Gastroesophageal sphincter (tissue), 3 donors: ENCODE results near the gene PLXNB1.

ENCODE experiments used
- POLR2A ChIP-seq, 2 donors: fragments of 450-650 bp; IDR thresholded peaks; one replicate each; pipeline ENCODE4 v1.6.1; 2017; ENCODE audit warnings: antibody characterized with exemption in 2 of 2, mild to moderate bottlenecking in 2 of 2, moderate library complexity in 1 of 2
- TF ChIP-seq, protein P1 (sequence below), 4 experiments: fragments of 200-600 bp in 2 of 4; fragments of 450-650 bp in 2 of 4; sonication (generic) in 1 of 4; IDR thresholded peaks; one replicate each; pipeline ENCODE4 v1.5.1; 2017 to 2019; ENCODE audit warnings: antibody characterized with exemption in 4 of 4, mild to moderate bottlenecking in 2 of 4, moderate library complexity in 2 of 4

GRCh38 chr3:48412375-48413001, 17.4 kb downstream of the PLXNB1 start:
- no peak for TF ChIP-seq POLR2A (IDR thresholded peaks at IDR 0.05)
- TF ChIP-seq, protein P1, sequence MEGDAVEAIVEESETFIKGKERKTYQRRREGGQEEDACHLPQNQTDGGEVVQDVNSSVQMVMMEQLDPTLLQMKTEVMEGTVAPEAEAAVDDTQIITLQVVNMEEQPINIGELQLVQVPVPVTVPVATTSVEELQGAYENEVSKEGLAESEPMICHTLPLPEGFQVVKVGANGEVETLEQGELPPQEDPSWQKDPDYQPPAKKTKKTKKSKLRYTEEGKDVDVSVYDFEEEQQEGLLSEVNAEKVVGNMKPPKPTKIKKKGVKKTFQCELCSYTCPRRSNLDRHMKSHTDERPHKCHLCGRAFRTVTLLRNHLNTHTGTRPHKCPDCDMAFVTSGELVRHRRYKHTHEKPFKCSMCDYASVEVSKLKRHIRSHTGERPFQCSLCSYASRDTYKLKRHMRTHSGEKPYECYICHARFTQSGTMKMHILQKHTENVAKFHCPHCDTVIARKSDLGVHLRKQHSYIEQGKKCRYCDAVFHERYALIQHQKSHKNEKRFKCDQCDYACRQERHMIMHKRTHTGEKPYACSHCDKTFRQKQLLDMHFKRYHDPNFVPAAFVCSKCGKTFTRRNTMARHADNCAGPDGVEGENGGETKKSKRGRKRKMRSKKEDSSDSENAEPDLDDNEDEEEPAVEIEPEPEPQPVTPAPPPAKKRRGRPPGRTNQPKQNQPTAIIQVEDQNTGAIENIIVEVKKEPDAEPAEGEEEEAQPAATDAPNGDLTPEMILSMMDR (IDR thresholded peaks at IDR 0.05) = no peak
